ENCODE data around the gene NTMT1. TPM values are rescaled to one million over a fixed set of nuclear protein-coding genes. Genes with fewer than 3 reads are reported as not detected.
A peak's percentile ranks its signal among the peaks of the same experiment; 100 is the strongest.
"Not testable (repeated sequence)": the region's sequence is repeated elsewhere in the genome, so short reads cannot be mapped to it uniquely, and the experiment has no call there.

The NTMT1 gene
- total RNA-seq = 19.4 and 22.4 TPM in 2 replicates

DNA sequence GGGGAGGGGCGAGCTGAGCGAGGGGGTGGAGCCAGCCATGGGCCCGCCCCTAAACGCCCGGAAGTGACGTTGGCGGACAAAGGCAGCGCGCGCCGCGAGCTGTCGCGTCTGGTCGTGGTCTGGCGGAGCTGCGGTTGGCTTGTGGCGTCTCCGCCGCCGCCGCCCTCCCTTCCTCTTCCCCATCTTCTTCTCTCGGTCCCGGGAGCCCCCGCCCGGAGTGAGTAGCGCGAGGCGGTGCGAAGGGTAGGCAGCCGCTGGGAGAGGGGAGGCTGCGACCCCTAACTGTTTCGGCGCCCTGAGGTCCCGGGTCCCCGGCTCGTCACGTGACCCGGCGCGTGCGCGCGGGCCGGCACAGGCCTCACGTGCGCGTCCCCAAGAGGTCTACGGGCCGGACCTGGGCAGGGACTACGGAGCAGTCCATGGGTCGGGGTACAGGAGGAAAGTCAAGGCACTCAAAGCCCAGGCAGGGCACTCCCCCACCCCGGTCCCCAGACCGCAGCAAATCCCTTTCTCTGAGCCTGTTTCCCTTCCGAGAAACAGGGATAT lies at the start of gene NTMT1:
Gene NTMT1, plus strand, starts transcription at position 85 of the 546 bp plus-strand sequence. CDS start 6,541 bp downstream, outside the sequence.
- DNase-seq (ENCODE audit: low read depth in 2 of 2) = peak; percentile 88 to 92

GRCh38 chr9:129576546-129577543 lies 49.1 kb upstream of the NTMT1 start:
- DNase-seq (ENCODE audit: low read depth in 2 of 2) = peak; percentile 93 to 94

- DNase-seq (ENCODE audit: low read depth in 2 of 2) = no peak
Observed at GRCh38 chr9:129579294-129579693, 46.7 kb upstream of the NTMT1 start.

GRCh38 chr9:129580211-129580915 lies 45.6 kb upstream of the NTMT1 start:
- DNase-seq (ENCODE audit: low read depth in 2 of 2) = no peak

DNA sequence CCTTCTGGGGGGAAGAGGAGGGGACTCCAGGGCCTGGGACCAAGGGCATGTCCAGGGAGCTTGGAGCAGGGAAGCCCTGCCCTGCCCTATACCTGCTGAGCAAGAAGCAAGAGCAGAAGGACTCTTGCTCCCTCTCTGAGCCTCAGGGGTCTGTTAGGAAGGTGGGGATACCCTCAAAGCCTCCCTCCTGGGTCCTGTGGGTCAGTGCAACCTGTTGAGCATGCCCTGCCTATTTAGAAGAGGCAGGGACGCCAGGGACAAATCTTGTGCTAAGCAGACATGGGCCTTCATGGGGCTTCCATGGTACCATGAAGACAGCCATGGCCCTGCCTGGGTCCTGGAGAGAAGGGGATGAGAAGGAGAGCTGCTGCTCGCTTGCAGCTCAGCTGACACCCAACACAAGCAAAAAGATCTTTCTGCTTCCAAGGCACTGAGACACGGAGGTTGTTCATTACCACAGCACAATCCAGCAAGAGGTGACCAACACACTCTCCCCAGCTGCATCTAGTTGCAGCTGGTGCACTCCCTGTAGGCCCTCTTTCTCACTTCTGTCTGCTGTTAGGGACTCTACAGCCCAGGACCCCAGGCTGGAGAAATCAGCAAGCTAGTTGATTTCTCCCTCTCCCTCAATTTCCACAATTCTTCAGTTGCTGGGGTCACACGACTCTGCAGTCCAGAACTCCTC lies 44.3 kb upstream of the NTMT1 start:
- DNase-seq (ENCODE audit: low read depth in 2 of 2) = no peak

DNA sequence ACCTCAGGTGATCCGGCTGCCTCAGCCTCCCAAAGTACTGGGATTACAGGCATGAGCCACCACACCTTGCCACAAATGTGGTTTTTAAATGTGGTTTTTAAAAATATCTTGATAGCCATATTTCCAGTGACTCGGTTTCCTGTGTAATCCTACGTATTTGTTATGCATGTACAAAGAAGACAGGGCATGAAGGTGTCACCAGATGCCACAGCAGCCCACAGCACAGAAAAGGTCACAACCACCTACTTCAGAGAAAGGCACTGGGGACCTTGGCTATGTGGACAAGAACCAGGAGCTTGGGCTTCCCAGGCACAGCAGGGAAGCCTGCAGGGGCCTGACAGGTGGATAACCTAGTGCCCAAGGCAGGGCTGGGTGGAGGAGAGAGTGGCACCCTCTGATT lies 43.1 kb upstream of the NTMT1 start:
- no peak for DNase-seq (ENCODE audit: low read depth in 2 of 2)

- DNase-seq (ENCODE audit: low read depth in 2 of 2) = no peak
Observed at GRCh38 chr9:129583308-129584038, 42.5 kb upstream of the NTMT1 start.

DNA sequence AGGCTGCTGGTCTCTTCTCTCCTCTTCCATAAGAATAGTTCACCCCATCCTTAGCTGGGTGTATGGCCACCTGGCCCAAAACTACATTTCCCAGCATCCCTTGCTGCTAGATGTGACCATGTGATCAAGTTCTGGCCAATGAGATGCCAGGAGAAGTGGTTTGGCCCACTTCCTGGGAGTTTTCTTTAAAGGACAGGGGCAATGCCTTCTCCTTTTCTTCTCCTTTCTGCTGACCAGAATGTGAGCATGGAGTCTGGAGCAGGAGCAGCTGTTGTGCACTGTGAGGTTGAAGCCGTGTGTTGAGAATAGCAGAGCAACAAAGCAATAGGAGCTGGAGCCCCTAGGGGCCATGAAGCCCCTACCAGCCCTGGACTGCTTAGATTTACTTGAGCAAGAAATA lies 41.8 kb upstream of the NTMT1 start:
- peak; percentile 70 to 74 for DNase-seq (ENCODE audit: low read depth in 2 of 2)

DNA sequence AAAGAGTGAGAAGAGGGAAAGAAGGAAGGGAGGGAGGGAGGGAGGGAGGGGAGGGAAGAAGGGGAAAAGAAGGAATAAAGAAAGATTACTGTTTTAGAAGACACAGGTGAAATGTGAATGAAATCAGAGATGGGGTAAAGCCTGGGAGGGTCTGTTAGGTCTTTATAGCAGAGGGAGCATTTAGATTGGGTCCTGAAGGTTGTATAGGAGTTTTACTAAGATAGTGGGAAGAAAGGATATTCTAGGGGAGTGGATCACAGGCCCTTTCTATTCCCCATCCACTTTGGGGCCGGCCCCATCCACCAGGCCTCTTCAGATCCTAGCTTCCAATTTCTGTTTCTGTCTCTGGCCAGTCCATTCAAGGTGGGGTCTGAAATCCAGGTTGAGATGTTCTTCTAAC lies 40.6 kb upstream of the NTMT1 start:
- DNase-seq (ENCODE audit: low read depth in 2 of 2) = no peak

DNA sequence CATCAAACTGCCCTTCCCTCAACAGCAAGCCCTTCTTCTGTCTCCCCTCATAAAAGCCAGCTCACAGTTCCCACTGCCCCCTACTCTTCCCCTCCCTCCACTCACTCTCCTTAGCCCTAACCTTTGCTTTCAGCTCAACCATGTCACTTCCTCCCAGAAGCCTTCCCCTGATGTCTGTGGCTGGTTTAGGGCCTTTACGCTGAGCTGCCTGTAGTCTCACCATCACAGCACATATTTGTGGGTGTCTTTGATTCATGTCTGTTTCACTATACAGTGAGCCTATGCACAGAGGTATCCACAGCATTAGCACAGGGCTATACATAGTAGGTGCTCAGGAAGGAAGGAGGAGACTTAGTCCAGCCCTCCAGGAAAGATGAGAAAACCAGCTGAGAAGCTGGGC lies 39.7 kb upstream of the NTMT1 start:
- DNase-seq (ENCODE audit: low read depth in 2 of 2) = no peak

DNA sequence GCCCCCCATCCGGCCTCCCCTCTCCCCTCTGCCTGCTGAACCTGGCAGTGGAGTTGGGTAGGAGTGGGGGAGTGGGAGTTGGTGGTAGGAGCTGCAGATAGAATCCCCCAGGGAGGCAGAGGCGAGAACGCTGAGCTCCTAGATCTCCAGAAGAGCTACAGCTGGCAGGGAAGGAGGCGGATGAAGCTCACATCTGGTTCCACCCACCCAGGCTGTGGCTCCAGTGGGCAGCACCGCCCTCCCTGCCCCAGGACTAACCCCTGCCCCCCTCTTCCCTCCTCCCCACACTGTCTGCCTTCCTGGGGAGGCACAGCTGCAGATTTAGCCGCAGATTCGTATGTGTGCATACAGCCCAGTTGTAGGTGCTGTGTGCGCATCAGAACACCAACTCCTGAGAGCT lies 39.3 kb upstream of the NTMT1 start:
- no peak for DNase-seq (ENCODE audit: low read depth in 2 of 2)

- no peak for DNase-seq (ENCODE audit: low read depth in 2 of 2)
Observed at GRCh38 chr9:129587487-129588262, 38.3 kb upstream of the NTMT1 start.

DNA sequence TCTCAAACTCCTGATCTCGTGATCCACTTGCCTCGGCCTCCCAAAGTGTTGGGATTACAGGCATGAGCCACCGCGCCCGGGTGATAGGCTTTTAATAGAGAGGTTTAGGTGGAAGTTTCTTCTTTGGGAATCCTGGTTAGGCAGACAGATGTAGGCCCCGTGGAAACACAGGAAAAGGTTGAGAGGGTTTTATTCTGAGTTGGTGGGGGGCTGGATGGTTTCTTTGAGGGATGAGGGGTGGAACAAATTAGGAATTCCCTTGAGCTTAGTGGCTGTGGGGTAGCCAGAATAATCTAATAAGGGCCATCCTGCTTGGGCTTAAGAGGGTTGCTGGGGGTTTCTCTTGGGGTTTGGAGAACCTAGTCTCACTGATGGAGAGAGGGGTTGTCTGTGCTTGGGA lies 35.5 kb upstream of the NTMT1 start:
- DNase-seq (ENCODE audit: low read depth in 2 of 2) = no peak

- DNase-seq (ENCODE audit: low read depth in 2 of 2) = no peak
Observed at GRCh38 chr9:129591916-129592315, 34.0 kb upstream of the NTMT1 start.

DNA sequence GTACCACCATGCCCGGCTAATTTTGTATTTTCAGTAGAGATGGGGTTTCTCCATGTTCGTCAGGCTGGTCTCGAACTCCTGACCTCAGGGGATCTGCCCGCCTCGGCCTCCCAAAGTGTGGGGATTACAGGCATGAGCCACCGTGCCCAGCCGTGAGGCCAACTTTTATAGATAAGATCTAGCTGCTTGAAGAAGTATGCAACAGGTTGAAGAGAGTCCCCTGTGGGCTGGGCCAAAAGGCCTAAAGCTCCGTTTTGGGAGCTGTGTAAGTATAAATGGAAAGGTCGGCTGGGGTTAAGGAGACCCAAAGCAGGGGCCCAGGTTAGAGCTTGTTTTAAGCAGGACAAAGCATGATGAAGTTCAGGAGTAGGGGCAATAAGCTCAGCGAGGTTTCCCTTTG lies 33.2 kb upstream of the NTMT1 start:
- not testable (repeated sequence) for DNase-seq (ENCODE audit: low read depth in 2 of 2)

DNA sequence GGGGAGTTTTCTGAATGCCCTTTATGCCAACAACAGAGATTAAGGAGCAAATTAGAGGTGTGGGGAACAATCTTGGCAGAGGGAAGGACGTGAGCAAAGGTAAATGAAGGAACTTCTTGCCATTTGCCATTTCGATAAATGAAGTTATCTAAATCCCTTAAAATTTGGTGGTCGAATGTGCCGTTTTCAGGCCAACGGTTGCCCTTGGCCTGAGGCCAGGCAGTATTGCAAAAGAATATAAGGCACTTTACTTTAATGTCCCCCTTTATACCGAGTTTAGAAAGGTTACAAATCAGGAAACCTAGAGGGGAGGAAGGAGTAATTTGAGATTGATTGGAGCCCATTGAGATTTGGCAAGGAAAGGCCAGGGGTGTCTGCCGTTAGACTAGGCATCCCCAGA lies 31.3 kb upstream of the NTMT1 start:
- no peak for DNase-seq (ENCODE audit: low read depth in 2 of 2)

- DNase-seq (ENCODE audit: low read depth in 2 of 2) = no peak
Observed at GRCh38 chr9:129595311-129595741, 30.6 kb upstream of the NTMT1 start.

DNA sequence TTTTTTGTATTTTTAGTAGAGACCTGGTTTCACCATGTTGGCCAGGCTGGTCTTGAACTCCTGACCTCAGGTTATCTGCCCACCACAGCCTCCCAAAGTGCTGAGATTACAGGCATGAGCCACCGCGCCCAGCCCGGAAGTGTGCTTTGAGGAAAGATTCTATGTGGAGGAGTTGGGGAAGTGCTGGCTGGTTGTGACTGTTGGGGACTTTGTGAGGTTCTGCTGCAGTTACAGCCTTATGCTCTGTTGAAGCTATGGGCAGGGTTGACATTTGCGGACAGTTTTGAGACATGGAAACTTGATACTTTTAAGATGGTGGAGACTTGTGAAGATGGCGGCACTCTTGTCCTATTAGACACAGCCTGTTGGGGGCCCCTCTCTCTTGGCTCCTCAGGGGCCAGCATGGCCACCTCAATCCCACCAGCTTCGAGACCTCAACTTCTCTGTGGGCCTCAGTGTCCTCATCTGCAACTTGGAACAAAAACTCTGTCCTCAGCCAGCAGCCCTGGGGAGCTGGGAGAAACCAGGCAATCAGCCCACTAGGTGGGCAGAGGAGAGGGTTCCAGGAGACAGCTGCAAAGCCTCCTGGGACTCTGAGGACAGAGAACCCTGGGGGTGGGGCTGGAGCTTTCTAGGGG lies 29.9 kb upstream of the NTMT1 start:
- DNase-seq (ENCODE audit: low read depth in 2 of 2) = no peak

DNA sequence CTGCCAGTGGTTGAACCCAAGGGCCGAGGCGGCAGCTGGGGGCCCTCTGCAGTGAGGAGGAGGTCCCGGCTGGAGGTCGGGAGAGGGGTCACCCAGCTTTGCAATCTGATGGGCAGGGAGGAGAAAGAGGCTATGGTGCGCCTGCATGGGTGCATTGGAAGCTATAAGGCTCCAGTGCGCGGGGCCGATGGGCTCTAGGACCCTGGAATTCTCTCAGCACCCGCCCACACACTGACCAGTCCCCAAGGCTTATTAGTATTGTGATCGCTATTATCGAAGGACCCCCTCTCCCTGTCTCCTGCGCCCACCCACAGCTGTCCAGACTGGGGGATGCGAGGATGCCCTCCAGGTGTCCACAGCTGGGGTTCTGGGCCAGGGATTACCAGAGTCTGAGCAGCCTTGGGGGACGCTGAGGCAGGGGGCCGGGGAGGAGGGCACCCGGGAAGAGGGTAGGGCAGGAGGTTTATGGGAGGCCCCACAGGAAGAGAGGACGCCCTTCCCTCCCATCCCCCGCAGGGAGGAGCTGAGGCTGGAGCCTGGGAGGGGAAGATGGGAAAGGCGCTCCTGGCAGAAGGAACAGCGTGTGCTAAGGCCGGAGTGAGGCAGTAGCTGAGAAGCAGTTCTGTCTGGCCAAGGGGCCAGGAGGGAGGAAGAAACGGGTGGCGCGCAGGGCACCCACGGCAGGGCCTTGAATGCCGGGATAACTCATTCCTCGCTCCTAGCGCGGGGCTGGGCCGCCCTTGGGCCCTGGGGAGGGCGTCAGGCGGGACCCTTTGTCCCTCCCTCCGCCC lies 29.2 kb upstream of the NTMT1 start:
- DNase-seq (ENCODE audit: low read depth in 2 of 2) = no peak
